Measurements from ENCODE around the gene BANF1.

BANF1 gene, protein sequence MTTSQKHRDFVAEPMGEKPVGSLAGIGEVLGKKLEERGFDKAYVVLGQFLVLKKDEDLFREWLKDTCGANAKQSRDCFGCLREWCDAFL

DNA sequence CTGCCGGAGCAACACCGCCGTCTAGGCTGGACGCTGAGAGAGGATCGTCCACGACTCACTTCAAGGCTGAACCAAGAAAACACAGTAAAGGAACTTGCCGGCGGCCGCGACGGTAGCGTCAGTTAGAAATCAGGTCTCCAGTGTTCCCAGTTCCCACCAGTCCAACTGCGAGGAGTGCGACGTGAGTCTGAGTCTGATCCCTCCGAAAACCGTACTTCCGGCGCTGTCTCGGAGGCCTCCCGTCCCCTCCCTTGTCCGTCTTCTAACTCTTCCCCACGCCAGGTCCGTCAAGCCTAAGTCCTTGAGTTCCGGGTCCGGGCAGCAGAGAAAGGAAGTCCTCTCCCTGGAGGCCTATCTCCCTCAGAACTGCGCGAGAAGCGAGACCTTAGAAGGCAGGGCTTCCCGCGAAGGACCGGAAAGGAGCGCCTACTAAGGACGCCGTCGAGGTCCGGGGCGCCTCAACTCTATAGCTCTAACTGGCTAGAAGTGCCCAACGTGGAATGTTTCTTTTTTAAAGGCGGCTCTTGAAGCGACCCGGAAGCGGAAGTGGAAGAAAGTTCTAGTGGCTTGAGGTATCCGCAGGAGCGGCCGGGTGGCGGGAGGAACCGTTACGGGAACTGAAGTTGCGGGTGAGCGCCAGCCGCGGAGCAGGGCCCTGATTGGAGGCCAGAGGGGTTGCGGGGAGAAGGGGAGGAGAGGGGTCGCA is at the start of gene BANF1, which contains the start of gene EIF1AD:
Gene BANF1, plus strand, starts transcription at position 562 of the 706 bp plus-strand sequence. CDS start 748 bp downstream, outside the sequence.
Gene EIF1AD, minus strand, starts transcription at position 216 of the 706 bp plus-strand sequence. CDS start 1,768 bp downstream, outside the sequence.
- peak; percentile 93 for DNase-seq (ENCODE audit: low spot score)
- in situ Hi-C loops (cut with MboI; ENCODE audit: low sequenced_read_pairs, unreplicated experiment) = no loop called here
- TF ChIP-seq, protein P1, sequence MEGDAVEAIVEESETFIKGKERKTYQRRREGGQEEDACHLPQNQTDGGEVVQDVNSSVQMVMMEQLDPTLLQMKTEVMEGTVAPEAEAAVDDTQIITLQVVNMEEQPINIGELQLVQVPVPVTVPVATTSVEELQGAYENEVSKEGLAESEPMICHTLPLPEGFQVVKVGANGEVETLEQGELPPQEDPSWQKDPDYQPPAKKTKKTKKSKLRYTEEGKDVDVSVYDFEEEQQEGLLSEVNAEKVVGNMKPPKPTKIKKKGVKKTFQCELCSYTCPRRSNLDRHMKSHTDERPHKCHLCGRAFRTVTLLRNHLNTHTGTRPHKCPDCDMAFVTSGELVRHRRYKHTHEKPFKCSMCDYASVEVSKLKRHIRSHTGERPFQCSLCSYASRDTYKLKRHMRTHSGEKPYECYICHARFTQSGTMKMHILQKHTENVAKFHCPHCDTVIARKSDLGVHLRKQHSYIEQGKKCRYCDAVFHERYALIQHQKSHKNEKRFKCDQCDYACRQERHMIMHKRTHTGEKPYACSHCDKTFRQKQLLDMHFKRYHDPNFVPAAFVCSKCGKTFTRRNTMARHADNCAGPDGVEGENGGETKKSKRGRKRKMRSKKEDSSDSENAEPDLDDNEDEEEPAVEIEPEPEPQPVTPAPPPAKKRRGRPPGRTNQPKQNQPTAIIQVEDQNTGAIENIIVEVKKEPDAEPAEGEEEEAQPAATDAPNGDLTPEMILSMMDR (IDR thresholded peaks at IDR 0.05; ENCODE audit: borderline replicate concordance, control extremely low read depth, extremely low read depth, insufficient read depth, missing control alignments) = no peak

DNA sequence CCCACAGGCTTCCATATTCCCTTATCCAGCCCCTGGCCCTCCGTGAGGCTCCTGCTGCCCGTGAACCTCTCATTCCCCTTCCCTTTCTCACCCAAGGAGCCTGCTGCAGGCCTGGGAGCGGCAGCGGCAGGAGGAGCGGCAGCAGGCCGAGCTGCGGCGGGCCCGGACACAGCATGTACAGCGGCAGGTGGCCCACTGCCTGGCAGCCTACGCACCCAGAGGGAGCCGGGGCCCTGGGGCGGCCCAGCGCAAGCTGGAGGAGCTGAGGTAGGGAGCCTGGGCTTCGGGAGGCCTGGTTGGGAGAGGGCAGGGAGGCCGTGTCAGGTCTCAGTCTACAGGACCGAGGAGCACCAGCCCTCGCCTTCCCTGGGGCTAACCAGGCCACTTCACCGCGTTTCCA is 48.8 kb upstream of the BANF1 start:
- TF ChIP-seq, protein P1 (IDR thresholded peaks at IDR 0.05; ENCODE audit: borderline replicate concordance, control extremely low read depth, extremely low read depth, insufficient read depth, missing control alignments) = no peak
- DNase-seq (ENCODE audit: low spot score) = no peak
- in situ Hi-C loops (cut with MboI; ENCODE audit: low sequenced_read_pairs, unreplicated experiment) = no loop called here

DNA sequence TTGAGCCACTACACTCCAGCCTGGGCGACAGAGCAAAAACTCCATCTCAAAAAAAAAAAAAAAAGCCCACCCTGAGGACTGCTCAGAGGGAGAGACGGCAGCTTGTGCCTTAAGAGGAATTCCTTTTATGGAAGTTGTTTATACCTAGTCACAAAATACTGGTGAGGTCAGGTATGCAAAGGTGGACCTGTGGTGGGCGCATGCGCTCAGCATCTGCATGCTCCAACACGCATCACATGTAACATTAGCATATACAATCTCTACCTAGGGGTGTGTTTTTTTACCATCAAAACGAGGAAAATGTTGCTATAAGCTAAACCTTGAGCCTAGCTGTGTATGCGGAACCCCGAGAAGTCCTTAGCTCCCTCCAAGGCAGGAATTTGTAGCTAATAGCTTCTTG is 47.5 kb upstream of the BANF1 start:
- in situ Hi-C loops (cut with MboI; ENCODE audit: low sequenced_read_pairs, unreplicated experiment) = no loop called here
- TF ChIP-seq, protein P1 (IDR thresholded peaks at IDR 0.05; ENCODE audit: borderline replicate concordance, control extremely low read depth, extremely low read depth, insufficient read depth, missing control alignments) = no peak

DNA sequence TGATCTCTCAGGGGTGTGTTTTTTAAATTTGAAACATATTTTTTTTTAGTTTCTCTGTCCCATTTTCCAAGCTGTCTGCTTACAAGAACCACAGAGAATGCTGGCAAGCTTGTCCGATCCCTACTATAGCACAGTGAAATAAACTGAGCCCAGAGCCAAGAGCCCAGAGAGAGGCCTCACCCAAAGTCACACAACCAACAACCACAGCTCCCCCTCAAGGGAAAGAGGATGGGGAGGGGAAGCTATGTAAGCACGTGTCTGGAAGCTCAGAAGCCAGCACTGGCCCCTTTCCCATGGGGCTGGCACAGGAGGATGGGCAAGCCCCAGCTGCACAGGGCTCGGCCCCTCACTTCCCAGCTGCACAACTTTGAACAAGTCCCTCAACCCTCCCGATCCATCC is 44.0 kb upstream of the BANF1 start:
- in situ Hi-C loops (cut with MboI; ENCODE audit: low sequenced_read_pairs, unreplicated experiment) = no loop called here
- TF ChIP-seq, protein P1 (IDR thresholded peaks at IDR 0.05; ENCODE audit: borderline replicate concordance, control extremely low read depth, extremely low read depth, insufficient read depth, missing control alignments) = no peak
- DNase-seq (ENCODE audit: low spot score) = no peak

More for the DNA sequence above, 47.5 kb upstream of the BANF1 start:
- DNase-seq (ENCODE audit: low spot score) = no peak

DNA sequence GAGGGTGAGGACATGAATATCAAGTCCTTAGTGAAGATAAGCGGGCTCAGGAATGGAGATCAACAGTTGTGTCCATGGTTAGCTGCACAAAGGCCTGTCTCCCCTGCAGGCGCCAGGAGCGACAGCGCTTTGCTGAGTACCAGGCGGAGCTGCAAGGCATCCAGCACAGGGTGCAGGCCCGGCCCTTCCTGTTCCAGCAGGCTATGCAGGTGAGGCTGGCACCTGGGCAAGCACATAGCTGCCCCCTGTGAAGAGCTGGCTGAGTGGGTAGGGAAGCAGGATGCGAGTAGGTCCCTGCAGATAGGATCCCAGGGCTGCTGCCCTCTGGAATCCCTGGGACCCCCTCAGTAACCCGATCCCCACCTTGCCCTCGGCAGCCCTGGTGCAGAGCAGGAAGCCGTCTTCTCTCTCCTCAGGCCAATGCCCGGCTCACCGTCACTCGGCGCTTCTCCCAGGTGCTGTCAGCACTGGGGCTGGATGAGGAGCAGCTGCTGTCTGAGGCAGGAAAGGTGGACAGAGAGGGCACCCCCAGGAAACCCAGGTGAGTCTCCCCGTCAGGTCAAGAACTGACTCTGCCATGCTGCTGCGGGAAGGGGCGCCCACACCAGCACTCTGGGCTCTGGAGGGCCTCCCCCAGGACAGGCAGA is 43.4 kb upstream of the BANF1 start:
- TF ChIP-seq, protein P1 (IDR thresholded peaks at IDR 0.05; ENCODE audit: borderline replicate concordance, control extremely low read depth, extremely low read depth, insufficient read depth, missing control alignments) = no peak
- DNase-seq (ENCODE audit: low spot score) = no peak
- in situ Hi-C loops (cut with MboI; ENCODE audit: low sequenced_read_pairs, unreplicated experiment) = no loop called here

DNA sequence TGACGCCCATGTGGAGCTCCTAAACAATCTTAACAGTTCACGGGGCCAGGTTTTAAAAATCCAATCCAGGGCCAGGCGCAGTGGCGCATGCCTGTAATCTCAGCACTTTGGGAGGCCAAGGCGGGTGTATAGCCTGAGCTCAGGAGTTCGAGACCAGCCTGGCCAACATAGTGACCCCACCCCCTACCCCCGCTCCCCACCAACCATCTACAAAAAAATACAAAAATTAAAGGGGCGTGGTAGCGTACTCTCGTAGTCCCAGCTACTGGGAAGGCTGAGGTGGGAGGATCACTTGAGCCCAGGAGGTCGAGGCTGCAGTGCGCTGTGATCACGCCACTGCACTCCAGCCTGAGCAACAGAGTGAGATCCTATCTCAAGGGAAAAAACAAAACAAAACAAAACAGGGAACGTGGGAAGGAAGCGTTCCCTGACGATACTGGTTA is 41.5 kb upstream of the BANF1 start:
- DNase-seq (ENCODE audit: low spot score) = no peak
- TF ChIP-seq, protein P1 (IDR thresholded peaks at IDR 0.05; ENCODE audit: borderline replicate concordance, control extremely low read depth, extremely low read depth, insufficient read depth, missing control alignments) = no peak
- in situ Hi-C loops (cut with MboI; ENCODE audit: low sequenced_read_pairs, unreplicated experiment) = no loop called here

Measured in GM13976 (cell line).